NCI-H2107 treated with DMSO at 0.1 percent for 48 hours (cell line): ENCODE measurements around the gene PHF23.

Source experiments
- DNase-seq: peaks from one replicate; lab custom pipeline; 2025; ENCODE audit not compliant: unreplicated experiment; lab: John Stamatoyannopoulos, UW

The PHF23 gene

DNA sequence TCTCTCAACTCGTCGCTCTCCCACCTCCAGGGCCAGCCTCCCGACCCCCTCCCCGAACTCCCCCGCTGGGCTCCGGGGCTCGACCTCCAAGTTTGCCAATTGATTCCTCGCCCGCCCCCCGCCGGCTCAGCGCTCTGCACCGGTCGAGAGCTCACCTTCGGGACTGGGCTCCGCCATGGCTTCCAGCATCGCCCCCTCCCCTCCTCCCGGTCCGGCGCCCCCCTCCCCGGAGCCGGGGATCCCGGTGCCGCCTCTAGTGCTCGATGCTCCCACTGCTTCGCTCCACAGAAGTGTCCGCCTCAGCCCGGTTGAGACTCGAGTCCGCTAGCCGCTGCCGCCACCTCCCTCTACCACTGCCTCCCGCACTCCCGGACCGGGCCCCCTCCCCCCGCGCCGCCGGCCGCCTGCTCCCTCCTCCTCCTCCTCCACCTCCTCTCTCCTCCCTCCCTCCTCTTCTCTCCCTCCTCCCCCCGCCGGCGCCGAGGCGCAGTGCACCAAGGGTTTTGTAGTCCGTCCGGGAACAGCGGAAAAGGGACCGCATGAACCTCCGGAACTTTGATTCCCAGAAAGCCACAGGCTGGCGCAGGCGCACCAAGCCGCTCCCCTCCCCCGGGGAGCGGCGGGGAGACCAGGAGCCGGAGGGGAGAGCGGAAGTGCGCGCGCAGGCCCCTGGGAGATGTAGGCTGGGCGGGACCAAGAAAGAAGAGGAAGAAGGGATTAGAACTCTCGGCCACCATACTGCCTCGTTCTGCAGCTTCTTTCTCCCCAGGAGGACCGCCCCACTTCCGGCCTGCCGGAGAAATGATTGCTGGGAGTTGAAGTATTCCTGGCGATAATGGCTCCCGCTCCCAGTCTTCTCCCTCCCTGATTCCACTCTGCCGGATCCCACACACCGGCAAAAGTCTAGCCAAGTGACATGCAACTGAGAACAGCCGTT is at the start of gene PHF23:
PHF23 (minus strand) TSS at position 367 of the 937 bp plus-strand sequence; CDS start at position 189, 178 bp downstream.
- peak; percentile 94 for DNase-seq

DNA sequence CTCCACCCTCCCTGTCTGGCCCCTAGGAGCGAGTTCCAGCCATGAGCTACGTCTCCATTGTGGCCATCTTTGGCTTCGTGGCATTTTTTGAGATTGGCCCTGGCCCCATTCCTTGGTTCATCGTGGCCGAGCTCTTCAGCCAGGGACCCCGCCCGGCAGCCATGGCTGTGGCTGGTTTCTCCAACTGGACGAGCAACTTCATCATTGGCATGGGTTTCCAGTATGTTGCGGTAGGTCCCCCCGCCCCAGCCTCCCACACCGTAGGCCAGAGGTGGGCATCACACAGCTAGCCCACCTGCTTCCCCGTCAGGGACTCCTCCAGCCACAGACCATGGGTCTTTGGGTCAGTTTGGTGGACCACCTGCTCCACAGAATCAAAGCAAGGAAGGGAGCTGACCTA is 46.4 kb upstream of the PHF23 start:
- no peak for DNase-seq

DNA sequence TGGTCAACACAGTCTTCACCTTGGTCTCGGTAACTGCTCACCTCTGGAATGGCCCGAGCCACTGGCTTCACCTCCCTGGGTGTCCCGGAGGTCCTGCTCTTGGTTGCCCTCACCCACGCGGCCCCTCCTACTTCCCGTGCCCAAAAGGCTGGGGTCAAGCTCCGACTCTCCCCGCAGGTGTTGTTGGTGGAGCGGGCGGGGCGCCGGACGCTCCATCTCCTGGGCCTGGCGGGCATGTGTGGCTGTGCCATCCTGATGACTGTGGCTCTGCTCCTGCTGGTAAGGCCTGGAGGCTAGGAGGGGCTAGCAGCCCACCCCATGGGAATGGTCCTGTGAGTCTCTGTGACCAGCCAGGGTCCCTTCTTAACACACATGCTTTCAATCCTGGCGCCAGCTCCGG is 45.7 kb upstream of the PHF23 start:
- no peak for DNase-seq

DNA sequence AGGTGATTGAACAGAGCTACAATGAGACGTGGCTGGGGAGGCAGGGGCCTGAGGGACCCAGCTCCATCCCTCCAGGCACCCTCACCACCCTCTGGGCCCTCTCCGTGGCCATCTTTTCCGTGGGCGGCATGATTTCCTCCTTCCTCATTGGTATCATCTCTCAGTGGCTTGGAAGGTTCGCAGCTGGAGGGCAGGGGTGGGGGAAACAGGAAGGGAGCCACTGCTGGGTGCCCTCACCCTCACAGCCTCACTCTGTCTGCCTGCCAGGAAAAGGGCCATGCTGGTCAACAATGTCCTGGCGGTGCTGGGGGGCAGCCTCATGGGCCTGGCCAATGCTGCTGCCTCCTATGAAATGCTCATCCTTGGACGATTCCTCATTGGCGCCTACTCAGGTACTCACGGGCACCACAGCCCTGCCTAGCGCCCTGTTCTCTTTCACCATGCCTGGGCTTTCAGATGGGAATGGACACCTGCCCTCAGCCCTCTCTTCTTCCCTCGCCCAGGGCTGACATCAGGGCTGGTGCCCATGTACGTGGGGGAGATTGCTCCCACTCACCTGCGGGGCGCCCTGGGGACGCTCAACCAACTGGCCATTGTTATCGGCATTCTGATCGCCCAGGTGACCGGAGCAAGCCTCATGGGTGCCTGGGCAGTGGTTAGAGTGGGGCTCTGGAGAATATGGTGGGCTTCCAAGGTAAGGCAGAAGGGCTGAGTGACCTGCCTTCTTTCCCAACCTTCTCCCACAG is 44.4 kb upstream of the PHF23 start:
- no peak for DNase-seq

DNA sequence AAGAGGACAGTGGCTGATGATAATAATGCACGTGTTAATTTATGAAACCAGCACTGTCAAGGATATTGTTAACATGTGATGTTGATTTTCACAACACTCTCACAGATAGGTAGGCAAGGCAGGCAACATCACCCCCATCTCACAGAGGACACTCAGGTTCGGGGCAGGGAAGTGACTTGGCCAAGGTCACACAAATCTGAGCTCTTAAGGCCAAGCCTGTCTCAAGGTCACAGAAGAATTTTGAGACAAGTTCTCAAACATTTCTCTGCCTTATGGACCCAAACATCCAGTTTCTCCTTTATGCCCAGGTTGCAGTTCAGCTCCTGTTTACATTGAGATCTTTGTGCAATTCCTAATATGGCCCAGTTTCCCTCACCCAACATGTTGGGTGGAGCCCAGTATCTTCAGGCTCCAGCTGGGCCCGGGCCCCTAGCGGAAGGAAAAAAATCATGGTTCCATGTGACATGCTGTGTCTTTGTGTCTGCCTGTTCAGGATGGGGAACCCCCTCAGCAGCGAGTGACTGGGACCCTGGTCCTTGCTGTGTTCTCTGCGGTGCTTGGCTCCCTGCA is 43.6 kb upstream of the PHF23 start:
- no peak for DNase-seq

DNA sequence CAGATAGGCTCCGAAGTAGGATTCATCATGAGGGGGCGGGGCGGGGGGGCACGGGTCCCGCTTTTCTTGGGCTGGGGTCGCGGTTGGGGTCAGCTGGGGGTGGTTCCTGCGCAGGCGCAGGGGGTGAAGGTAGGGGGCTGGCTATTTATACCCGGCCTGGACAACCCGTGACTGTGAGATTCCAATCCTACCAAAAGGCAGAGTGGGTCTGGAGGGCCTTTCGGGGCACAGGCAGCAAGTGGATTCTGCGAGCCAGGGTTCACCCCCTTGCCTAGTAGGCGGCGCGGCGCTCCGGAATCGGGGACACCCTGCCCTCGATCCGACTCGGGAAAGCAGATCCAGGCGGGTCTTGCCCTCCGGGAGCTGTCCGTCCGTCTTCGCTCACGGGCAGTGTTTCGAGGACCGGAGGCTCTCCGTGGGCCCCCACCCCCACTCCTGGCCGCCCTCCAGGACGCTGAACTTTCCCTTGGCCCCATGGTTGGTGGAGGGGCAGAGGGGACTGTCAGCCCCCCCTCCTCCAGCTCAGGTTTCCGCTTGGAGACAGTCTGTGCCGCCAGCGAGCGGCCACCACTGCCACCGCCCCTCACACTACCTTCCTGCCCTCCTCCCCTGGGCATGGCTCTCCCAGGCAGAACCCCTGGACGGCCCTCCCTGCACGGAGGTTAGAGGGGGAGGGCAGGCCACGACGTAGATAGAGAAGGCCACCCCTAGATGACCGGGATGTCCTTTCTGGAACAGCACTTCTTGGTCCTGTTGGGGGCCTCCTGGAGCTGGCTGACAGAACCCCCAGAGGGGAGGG is 42.9 kb upstream of the PHF23 start:
- no peak for DNase-seq

DNA sequence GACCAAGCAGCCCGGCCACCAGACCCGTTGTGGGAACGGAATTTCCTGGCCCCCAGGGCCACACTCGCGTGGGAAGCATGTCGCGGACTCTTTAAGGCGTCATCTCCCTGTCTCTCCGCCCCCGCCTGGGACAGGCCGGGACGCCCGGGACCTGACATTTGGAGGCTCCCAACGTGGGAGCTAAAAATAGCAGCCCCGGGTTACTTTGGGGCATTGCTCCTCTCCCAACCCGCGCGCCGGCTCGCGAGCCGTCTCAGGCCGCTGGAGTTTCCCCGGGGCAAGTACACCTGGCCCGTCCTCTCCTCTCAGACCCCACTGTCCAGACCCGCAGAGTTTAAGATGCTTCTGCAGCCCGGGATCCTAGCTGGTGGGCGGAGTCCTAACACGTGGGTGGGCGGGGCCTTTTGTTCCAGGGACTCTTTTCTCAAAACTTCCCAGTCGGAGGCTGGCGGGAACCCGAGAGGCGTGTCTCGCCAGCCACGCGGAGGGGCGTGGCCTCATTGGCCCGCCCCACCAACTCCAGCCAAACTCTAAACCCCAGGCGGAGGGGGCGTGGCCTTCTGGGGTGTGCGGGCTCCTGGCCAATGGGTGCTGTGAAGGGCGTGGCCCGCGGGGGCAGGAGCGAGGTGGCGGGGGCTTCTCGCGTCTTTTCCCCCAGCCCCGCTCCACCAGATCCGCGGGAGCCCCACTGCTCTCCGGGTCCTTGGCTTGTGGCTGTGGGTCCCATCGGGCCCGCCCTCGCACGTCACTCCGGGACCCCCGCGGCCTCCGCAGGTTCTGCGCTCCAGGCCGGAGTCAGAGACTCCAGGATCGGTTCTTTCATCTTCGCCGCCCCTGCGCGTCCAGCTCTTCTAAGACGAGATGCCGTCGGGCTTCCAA is 42.1 kb upstream of the PHF23 start, which contains the start of gene SLC2A4:
SLC2A4 (plus strand) TSS at position 645 of the 879 bp plus-strand sequence; CDS start at position 862, 217 bp downstream.
- DNase-seq: no peak

DNA sequence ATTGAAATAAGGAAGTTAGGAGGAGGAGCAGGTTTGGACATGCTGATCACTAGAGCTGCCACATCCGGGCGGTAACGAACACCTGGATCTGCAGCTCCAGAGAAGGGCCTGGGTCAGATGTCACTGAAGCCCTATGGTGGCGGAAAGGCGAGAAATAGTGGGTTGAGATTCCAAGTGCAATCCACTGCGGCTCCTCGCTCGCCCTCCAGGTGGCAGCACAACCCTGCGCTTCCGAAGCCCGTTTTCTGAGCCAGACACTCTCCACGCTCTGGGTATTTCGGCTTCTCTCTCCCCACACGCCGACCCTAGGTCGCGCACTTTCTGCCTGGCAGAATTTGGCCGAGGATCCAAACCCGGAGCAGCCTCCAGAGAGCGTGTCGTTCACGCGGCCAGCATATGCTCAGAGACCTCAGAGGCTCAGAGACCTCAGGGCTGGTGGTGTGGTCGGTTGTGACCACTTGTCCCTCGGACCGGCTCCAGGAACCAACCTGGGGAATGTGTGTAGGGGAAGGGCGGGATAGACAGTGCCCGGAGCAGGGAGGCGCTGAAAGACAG is 41.3 kb upstream of the PHF23 start:
- peak; percentile 59 for DNase-seq

DNA sequence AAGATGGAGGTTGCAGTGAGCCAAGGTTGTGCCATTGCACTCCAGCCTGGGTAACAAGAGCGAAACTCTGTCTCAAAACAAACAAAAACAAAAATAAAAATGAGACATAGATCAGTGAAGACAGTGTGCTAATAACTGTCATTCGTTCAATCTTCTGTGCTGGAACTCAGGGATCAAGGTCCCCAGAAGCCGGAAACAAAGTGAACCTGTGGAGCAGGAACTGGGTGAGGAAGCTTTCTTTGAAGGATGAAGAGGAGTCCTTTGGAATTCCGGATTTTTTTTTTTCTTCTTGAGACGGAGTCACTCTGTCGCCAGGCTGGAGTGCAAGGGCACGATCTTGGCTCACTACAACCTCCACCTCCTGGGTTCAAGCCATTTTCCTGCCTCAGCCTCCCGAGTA is 40.2 kb upstream of the PHF23 start:
- DNase-seq: no peak

DNA sequence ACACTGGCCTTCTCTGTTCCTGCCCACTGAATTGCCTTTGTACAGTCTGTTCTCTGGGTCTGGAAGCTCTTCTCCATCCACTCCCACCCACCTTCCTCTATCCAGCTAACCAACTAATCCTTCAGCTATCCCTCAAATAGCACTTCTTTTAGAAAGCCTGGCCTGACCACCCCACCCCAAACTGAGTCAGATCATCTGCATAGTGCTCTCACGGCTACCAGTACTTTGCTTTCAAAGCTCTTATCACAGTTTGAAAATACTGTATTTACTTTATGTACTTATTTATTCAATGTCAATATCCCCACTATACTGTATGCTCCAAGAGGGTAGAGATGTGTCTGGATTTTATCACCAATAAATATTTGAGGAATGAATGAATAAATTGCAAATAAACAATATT is 27.5 kb upstream of the PHF23 start:
- DNase-seq: no peak

DNA sequence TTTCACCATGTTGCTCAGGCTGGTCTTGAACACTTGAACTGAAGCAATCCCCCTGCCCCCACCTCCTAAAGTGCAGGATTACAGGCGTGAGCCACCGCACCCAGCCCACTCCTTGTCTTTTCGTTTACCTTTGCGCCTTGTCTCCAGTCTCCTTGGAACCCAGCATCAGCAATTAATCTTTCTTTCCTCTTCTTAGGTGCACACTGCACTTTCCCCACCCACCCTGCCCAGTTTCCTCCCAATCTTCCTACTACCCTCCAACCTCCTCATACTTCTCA is 24.5 kb upstream of the PHF23 start:
- no peak for DNase-seq

DNA sequence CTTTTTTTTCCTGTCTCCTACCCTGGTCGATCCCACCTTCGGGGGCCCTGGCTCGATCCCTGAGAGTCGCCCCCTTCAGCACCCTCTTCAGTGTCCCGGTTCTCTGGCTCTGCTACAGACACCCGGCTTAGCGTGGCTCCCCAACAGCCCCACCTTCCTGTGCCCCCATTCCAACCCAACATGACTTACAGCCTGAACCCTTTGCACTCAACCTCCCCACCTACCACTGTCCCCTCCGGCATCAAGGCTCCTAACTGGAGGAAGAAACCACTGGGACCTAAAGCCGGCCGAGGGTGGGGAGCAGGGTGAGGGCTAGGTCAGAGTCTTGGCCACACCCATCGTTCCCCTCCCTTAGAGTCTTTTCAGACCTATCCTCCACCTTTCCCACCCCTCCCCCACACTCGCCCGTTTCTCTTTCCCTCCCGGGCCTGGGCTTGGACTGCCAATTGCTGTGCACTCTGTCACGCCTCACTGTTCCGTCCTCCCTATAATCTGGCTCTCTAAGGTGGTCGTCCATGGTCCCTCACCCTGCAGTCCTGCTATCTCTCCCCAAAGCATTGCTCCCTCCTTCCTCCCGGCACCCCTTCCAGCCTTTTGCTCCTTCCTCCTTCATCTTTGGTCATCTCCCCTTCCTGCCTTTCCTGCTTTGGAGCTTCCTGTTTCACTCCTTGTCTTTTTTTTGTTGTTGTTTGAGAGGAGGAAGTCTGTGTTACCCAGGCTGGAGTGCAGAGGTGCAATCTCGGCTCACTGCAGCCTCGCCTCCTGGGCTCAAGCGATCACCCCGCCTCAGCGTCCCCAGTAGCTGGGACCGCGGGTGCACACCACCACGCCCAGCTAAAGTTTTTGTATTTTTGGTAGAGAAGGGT is 23.9 kb upstream of the PHF23 start:
- DNase-seq: peak; percentile 10

DNA sequence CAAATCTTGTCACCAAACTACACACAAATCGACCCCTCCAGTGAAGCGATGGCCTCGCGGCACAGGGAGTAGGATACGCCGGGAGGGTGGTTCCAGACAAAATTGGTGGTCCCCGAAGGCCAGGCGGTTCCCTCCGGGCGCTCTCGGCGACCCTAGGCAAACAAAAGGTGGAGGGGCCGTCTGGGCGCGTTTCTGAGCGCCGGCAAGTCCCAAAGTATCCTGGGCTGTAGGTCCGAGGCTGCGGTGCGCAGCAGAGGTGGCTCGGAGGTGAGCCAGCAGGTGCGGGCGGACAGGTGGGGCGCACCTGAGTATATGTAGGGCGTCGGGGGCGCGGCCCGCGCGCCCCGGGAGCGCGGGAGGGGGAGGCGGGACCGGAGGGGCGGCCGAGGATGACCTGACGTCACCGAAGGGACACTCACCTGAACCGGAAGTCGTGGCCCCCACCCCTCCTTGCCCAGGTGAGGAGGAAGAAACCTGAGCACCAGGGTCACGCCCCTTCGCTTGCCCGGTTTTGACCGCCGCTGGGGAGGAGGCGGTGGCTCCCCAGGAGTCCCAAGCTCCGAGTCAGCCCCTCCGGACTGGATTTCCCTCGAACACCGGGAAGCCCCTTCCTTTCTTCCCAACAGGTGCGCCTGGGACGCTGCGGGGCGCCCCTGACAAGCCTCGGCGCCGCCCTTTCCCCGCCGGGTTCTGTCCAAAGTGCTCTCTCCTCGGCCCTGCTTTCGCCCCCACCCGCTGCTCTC is 23.1 kb upstream of the PHF23 start, which contains the start of gene CLDN7:
CLDN7 (minus strand) TSS at position 287 of the 743 bp plus-strand sequence. CDS start 435 bp downstream, outside the sequence.
- peak; percentile 33 for DNase-seq

DNA sequence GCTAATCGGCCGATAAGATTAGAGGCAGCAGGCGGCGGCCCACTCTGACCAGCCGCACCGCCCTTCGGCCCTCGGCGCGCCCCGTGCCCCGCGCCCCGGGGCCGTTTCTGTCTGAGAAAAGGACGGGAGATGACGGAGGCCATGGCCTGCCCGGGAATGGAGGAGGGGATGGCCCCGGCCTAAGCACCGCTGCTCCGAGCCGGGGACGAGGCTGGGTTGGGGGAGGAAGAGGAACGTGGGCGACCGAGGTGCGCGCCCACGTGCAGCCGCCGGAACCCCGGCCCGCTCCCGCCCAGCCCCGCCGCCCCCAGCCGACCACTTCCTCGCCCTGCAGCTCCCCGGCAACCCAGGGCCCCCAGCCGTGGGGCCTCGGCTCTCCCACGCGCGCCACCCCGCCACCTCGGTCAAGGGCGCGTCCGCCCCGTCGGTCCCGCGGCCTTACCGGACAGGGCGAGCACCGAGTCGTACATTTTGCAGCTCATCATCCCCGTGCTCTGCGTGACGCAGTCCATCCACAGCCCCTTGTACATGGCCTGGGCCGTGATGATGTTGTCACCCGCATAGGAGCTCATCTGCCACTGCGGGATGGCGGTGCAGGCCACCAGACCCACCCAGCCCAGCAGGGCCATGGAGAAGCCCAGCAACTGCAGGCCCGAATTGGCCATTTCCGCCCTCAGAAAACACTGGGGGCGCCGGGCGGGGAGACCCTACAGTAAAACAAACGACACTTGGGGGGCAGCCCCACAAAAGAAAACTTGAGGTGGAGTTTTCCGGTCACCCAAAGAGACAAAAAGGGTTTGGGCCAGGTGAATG is 22.3 kb upstream of the PHF23 start:
- DNase-seq: no peak

DNA sequence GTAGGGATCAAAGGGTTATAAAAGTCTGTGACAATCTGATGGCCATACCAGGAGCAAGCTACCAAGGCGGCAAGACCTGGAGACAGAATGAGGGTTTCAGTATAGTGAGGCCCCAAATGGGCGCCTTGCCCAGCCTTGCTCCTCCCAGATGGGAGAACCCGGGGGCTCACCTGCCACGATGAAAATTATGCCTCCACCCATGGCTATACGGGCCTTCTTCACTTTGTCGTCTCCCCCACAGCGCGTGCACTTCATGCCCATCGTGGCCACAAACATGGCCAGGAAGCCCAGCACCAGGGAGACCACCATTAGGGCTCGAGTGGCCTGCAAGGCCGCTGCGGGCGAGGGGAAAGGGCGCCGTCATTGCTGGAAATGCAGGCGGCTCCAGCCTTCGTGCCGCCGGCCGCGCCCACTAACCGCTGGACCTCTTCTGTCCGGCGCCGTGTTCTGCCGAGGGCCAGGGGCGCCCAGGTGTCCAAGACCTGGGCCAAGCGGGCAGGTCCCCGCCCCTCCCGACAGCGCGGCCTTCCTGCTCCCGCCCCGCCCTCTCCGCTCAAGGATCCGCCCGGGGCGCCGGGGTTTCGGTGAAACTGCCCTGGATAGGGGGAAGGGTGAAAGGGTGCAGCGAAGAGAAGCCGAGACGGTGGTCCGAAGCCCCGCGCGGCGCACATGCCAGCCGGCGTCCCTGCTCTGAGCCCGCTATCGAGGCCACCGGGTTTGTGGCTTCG is 21.6 kb upstream of the PHF23 start:
- no peak for DNase-seq

DNA sequence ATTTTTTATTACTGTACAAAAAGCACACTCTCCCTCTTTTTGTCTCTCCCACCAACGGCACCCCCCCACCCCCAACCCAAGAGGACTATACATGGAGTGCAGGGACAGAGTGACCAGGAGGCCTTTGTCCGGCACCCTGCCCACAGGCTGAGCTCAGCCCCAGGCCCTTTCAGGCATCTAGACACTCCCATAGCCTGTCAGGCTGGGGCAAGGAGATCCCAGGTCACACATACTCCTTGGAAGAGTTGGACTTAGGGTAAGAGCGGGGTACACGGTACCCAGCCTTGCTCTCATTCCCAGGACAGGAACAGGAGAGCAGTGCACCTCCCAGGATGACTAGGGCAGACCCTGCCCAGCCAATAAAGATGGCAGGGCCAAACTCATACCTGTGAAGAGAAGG is 20.9 kb upstream of the PHF23 start:
- DNase-seq: no peak

DNA sequence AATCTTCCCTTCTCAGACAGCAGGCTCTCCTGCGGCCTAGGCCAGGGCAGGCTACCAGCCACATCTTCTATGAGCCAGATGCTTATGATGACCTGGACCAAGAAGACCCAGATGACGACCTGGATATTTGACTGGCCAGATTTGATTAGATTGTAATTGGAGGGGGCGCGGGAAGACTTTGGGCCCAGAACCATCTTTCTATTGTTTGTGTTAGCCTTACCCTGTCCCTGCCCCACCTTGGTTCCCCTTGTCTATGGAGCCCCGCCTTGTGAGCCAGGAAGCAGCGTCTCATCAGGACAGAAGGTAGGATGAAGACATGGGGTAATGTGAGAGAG is 20.3 kb upstream of the PHF23 start:
- no peak for DNase-seq
